K562 (cell line): ENCODE results near the gene CLIP2. TPM values are rescaled to one million over a fixed set of nuclear protein-coding genes. Genes with fewer than 3 reads are reported as not detected.
A peak's percentile ranks its signal among the peaks of the same experiment; 100 is the strongest.

Source experiments
- CHD1 ChIP-seq: fragments of 200-600 bp; sonication (generic); IDR thresholded peaks from one replicate; pipeline ENCODE4 v1.6.1; 2012; ENCODE audit warnings: mild to moderate bottlenecking, moderate library complexity, low read length, inconsistent platforms
- CSDE1 ChIP-seq, 2 experiments: fragments of 450-650 bp; IDR thresholded peaks; 2 replicates each; pipeline ENCODE4 v1.6.1; 2016; ENCODE audit warnings: mild to moderate bottlenecking in 1 of 2
- CXXC5 ChIP-seq: fragments of 250-450 bp; sonication (Bioruptor Pico); IDR thresholded peaks from 2 replicates; pipeline ENCODE4 v1.8.0; 2022; ENCODE audit warnings: inconsistent platforms, mild to moderate bottlenecking, moderate library complexity
- GATAD2B ChIP-seq: fragments of 450-650 bp; IDR thresholded peaks from 2 replicates; pipeline ENCODE4 v1.6.1; 2017; ENCODE audit warnings: mild to moderate bottlenecking, borderline replicate concordance
- HDAC1 ChIP-seq, 2 experiments: fragments of 450-650 bp; IDR thresholded peaks; 2 replicates each; pipeline ENCODE4 v1.6.1; 2016 to 2017; ENCODE audit warnings: inconsistent platforms in 1 of 2, mild to moderate bottlenecking in 1 of 2, moderate library complexity in 1 of 2
- KLF10 ChIP-seq: fragments of 250-450 bp; sonication (Bioruptor Pico); IDR thresholded peaks from 2 replicates; pipeline ENCODE4 v1.6.1; 2021; ENCODE audit warnings: matching md5 sums
- MAZ ChIP-seq, 2 experiments: fragments of 450-650 bp in 1 of 2; sonication (generic) in 1 of 2; formaldehyde crosslinking; IDR thresholded peaks in 1 of 2; conservative IDR thresholded peaks in 1 of 2; 2 replicates each; pipeline versions ENCODE4 v1.4.0 to v1.5.0; 2020; ENCODE audit warnings: mild to moderate bottlenecking in 1 of 2, missing genetic modification reagents in 1 of 2
- RBFOX2 ChIP-seq: fragments of 200-400 bp; formaldehyde crosslinking; IDR thresholded peaks from 2 replicates; pipeline ENCODE4 v1.6.1; 2017; ENCODE audit warnings: low read depth, mild to moderate bottlenecking, low read length, moderate library complexity
- RCOR1 ChIP-seq, 2 experiments: IDR thresholded peaks; 2 replicates each; pipeline ENCODE4 v1.6.1; 2012; ENCODE audit warnings: low read depth in 2 of 2, low read length in 2 of 2, borderline replicate concordance in 1 of 2, improper control_type of control experiment in 1 of 2
- TEAD4 ChIP-seq, 2 experiments: sonication (generic) in 1 of 2; formaldehyde crosslinking in 1 of 2; IDR thresholded peaks; 2 replicates each; pipeline versions ENCODE4 v1.6.1 to v1.8.0; 2012 to 2022; ENCODE audit warnings: borderline replicate concordance in 1 of 2, inconsistent platforms in 1 of 2, low read length in 1 of 2, mild to moderate bottlenecking in 1 of 2, missing genetic modification reagents in 1 of 2
- YY1 ChIP-seq, 3 experiments: IDR thresholded peaks; 2 replicates each; pipeline ENCODE4 v1.6.1; 2011; ENCODE audit warnings: low read length in 2 of 3, mild to moderate bottlenecking in 2 of 3, moderate library complexity in 2 of 3, borderline replicate concordance in 1 of 3, control low read depth in 1 of 3, low read depth in 1 of 3; ENCODE audit not compliant: insufficient read depth in 3 of 3, insufficient replicate concordance in 2 of 3, control insufficient read depth in 1 of 3, insufficient read length in 1 of 3; ENCODE audit errors: extremely low read depth in 1 of 3
- ZNF263 ChIP-seq: sonication (generic); formaldehyde crosslinking; IDR thresholded peaks from 2 replicates; pipeline ENCODE4 v1.8.0; 2022; ENCODE audit warnings: mild to moderate bottlenecking, missing genetic modification reagents, borderline replicate concordance
- ZNF76 ChIP-seq: fragments of 250-450 bp; sonication (Bioruptor Pico); IDR thresholded peaks from 2 replicates; pipeline ENCODE4 v1.4.0; 2020; ENCODE audit warnings: mild to moderate bottlenecking, moderate library complexity, borderline replicate concordance
- polyA plus RNA-seq, 8 experiments: library from polyadenylated mRNA; depleted of rRNA in 4 of 8; stranded (reverse) in 5 of 8; unstranded in 3 of 8; fragments of >200 nt; fragmentation: Nextera tagmentation in 2 of 8; fragmentation: Illumina TruSeq in 1 of 8; extraction: Ambion mirVana in 2 of 8; extraction: Trizol in 1 of 8; gene quantifications; 2 replicates each; pipeline versions ENCODE4 v1.2.1 to v1.2.3, GENCODE V29; 2011 to 2014; ENCODE audit warnings: inconsistent platforms in 1 of 8, missing spikeins in 1 of 8
- total RNA-seq, 7 experiments: library from RNA; depleted of rRNA in 6 of 7; stranded (reverse); fragments of >200 nt in 6 of 7; fragmentation: Illumina TruSeq in 2 of 7; extraction: Trizol in 2 of 7; gene quantifications; 2 replicates each; pipeline versions ENCODE4 v1.2.1 to v1.2.3, GENCODE V29; 2011 to 2021; ENCODE audit warnings: low replicate concordance in 1 of 7
- TF ChIP-seq, protein P1 (sequence below): sonication (generic); formaldehyde crosslinking; IDR thresholded peaks from 2 replicates; pipeline ENCODE4 v1.8.0; 2022; ENCODE audit warnings: mild to moderate bottlenecking, missing genetic modification reagents
- TF ChIP-seq, protein P2 (sequence below): fragments of 250-450 bp; sonication (Bioruptor Pico); IDR thresholded peaks from 2 replicates; pipeline ENCODE4 v1.4.0; 2020; ENCODE audit warnings: borderline replicate concordance
- TF ChIP-seq, protein P3 (sequence below): IDR thresholded peaks from 3 replicates; pipeline ENCODE4 v1.6.1; 2011; ENCODE audit warnings: borderline replicate concordance, mild to moderate bottlenecking; ENCODE audit not compliant: insufficient read length, insufficient read depth

The CLIP2 gene
- total and polyA plus RNA-seq, 9 of the 15 experiments (the other 6 are each of a cell fraction or from before 2014, with no cell fraction given), result 0.07 to 5.4 (median 2.1) TPM

- TF ChIP-seq, protein P1, sequence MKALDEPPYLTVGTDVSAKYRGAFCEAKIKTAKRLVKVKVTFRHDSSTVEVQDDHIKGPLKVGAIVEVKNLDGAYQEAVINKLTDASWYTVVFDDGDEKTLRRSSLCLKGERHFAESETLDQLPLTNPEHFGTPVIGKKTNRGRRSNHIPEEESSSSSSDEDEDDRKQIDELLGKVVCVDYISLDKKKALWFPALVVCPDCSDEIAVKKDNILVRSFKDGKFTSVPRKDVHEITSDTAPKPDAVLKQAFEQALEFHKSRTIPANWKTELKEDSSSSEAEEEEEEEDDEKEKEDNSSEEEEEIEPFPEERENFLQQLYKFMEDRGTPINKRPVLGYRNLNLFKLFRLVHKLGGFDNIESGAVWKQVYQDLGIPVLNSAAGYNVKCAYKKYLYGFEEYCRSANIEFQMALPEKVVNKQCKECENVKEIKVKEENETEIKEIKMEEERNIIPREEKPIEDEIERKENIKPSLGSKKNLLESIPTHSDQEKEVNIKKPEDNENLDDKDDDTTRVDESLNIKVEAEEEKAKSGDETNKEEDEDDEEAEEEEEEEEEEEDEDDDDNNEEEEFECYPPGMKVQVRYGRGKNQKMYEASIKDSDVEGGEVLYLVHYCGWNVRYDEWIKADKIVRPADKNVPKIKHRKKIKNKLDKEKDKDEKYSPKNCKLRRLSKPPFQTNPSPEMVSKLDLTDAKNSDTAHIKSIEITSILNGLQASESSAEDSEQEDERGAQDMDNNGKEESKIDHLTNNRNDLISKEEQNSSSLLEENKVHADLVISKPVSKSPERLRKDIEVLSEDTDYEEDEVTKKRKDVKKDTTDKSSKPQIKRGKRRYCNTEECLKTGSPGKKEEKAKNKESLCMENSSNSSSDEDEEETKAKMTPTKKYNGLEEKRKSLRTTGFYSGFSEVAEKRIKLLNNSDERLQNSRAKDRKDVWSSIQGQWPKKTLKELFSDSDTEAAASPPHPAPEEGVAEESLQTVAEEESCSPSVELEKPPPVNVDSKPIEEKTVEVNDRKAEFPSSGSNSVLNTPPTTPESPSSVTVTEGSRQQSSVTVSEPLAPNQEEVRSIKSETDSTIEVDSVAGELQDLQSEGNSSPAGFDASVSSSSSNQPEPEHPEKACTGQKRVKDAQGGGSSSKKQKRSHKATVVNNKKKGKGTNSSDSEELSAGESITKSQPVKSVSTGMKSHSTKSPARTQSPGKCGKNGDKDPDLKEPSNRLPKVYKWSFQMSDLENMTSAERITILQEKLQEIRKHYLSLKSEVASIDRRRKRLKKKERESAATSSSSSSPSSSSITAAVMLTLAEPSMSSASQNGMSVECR (CRISPR knock-in tag), result 0 out of 2 replicates have a peak, but pooled peaks have one; percentile 30
- TF ChIP-seq MAZ (CRISPR knock-in tag; conservative IDR thresholded peaks at IDR 0.05 in 1 of 2, IDR thresholded peaks at IDR 0.05 in 1 of 2) (peak; percentile 28 to 66; a peak in 2 of 4 replicates), TEAD4 (IDR thresholded peaks at IDR 0.05; ENCODE audit: low read length) (0 out of 2 replicates have a peak, but pooled peaks have one; percentile 8), TEAD4 (CRISPR knock-in tag; IDR thresholded peaks at IDR 0.05; ENCODE audit: borderline replicate concordance) (no peak), RCOR1 (IDR thresholded peaks at IDR 0.05; ENCODE audit: borderline replicate concordance in 1 of 2, low read depth in 2 of 2, low read length in 2 of 2) (peak in 1 of 2 experiments; percentile 32; a peak in 1 of 4 replicates), CHD1 (no peak), HDAC1 (IDR thresholded peaks at IDR 0.05) (peak in 1 of 2 experiments; percentile 35; a peak in 1 of 4 replicates), RBFOX2 (peak; percentile 49; the same call in 1 of the 2 replicates), KLF10 (no peak), ZNF263 (CRISPR knock-in tag) (peak; percentile 16; the same call in 1 of the 2 replicates), CSDE1 (IDR thresholded peaks at IDR 0.05) (no peak), YY1 (IDR thresholded peaks at IDR 0.05; ENCODE audit: borderline replicate concordance in 1 of 3, control insufficient read depth in 1 of 3, extremely low read depth in 1 of 3, insufficient read depth in 3 of 3, insufficient read length in 1 of 3, insufficient replicate concordance in 2 of 3, low read depth in 1 of 3, low read length in 2 of 3) (peak in 2 of 3 experiments; percentile 23 to 35), CXXC5 (CRISPR knock-in tag) (peak; percentile 33; the same call in 1 of the 2 replicates), ZNF76 (CRISPR knock-in tag) (0 out of 2 replicates have a peak, but pooled peaks have one; percentile 45), GATAD2B (no peak)
- TF ChIP-seq, protein P2, sequence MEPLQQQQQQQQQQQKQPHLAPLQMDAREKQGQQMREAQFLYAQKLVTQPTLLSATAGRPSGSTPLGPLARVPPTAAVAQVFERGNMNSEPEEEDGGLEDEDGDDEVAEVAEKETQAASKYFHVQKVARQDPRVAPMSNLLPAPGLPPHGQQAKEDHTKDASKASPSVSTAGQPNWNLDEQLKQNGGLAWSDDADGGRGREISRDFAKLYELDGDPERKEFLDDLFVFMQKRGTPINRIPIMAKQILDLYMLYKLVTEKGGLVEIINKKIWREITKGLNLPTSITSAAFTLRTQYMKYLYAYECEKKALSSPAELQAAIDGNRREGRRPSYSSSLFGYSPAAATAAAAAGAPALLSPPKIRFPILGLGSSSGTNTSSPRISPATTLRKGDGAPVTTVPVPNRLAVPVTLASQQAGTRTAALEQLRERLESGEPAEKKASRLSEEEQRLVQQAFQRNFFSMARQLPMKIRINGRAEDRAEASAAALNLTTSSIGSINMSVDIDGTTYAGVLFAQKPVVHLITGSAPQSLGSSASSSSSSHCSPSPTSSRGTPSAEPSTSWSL (CRISPR knock-in tag), result 0 out of 2 replicates have a peak, but pooled peaks have one; percentile 58
- TF ChIP-seq, protein P3, sequence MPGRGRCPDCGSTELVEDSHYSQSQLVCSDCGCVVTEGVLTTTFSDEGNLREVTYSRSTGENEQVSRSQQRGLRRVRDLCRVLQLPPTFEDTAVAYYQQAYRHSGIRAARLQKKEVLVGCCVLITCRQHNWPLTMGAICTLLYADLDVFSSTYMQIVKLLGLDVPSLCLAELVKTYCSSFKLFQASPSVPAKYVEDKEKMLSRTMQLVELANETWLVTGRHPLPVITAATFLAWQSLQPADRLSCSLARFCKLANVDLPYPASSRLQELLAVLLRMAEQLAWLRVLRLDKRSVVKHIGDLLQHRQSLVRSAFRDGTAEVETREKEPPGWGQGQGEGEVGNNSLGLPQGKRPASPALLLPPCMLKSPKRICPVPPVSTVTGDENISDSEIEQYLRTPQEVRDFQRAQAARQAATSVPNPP, result no peak
Measured at GRCh38 chr7:74289018-74289658, at the start of gene CLIP2 (continued).
